ENCODE measurements around the gene CYRIA. TPM values are rescaled to one million over a fixed set of nuclear protein-coding genes. Genes with fewer than 3 reads are reported as not detected.

CYRIA gene
- total RNA-seq, 1 donor from 2014 or later: 0.91 TPM

GRCh38 chr2:16640867-16641266 is 24.8 kb downstream of the CYRIA start:
- no peaks in the 10 kb centered on the region for H3K4me1 Mint-ChIP-seq (ENCODE audit: low read depth)

GRCh38 chr2:16640001-16640700 is 25.5 kb downstream of the CYRIA start:
- Mint-ChIP-seq H3K4me3 (ENCODE audit: low read depth) (no peak overlapping the region), H3K27ac (no peak overlapping the region), H3K27me3 (peaks cover 12% of the 10 kb centered on the region), H3K4me1 (ENCODE audit: low read depth) (no peaks in the 10 kb centered on the region), H3K36me3 (ENCODE audit: insufficient read depth) (no peaks in the 10 kb centered on the region), H3K9me3 (ENCODE audit: low read depth) (no peaks in the 10 kb centered on the region)
- no peak for DNase-seq (ENCODE audit: low spot score, unreplicated experiment)
- no peak for TF ChIP-seq CTCF (IDR thresholded peaks at IDR 0.05; ENCODE audit: unreplicated experiment)

More at GRCh38 chr2:16640867-16641266, 24.8 kb downstream of the CYRIA start:
- Mint-ChIP-seq H3K9me3 (ENCODE audit: low read depth) (no peaks in the 10 kb centered on the region), H3K4me3 (ENCODE audit: low read depth) (no peak overlapping the region), H3K27me3 (peaks cover 5% of the 10 kb centered on the region), H3K27ac (no peak overlapping the region), H3K36me3 (ENCODE audit: insufficient read depth) (no peaks in the 10 kb centered on the region)
- no peak for DNase-seq (ENCODE audit: low spot score, unreplicated experiment)
- TF ChIP-seq CTCF (IDR thresholded peaks at IDR 0.05; ENCODE audit: unreplicated experiment): no peak

GRCh38 chr2:16639431-16639830 is 26.2 kb downstream of the CYRIA start:
- Mint-ChIP-seq H3K27ac (no peak overlapping the region), H3K9me3 (ENCODE audit: low read depth) (no peaks in the 10 kb centered on the region), H3K4me1 (ENCODE audit: low read depth) (no peaks in the 10 kb centered on the region), H3K4me3 (ENCODE audit: low read depth) (no peak overlapping the region), H3K27me3 (peaks cover 14% of the 10 kb centered on the region), H3K36me3 (ENCODE audit: insufficient read depth) (no peaks in the 10 kb centered on the region)
- no peak for TF ChIP-seq CTCF (IDR thresholded peaks at IDR 0.05; ENCODE audit: unreplicated experiment)
- DNase-seq (ENCODE audit: low spot score, unreplicated experiment): no peak

- no peaks in the 10 kb centered on the region for H3K9me3 Mint-ChIP-seq (ENCODE audit: low read depth)
- H3K27ac Mint-ChIP-seq: no peak overlapping the region
- peaks cover 14% of the 10 kb centered on the region for H3K27me3 Mint-ChIP-seq
- no peak for DNase-seq (ENCODE audit: low spot score, unreplicated experiment)
- TF ChIP-seq CTCF (IDR thresholded peaks at IDR 0.05; ENCODE audit: unreplicated experiment): no peak
- no peaks in the 10 kb centered on the region for H3K36me3 Mint-ChIP-seq (ENCODE audit: insufficient read depth)
- H3K4me3 Mint-ChIP-seq (ENCODE audit: low read depth): no peak overlapping the region
- no peaks in the 10 kb centered on the region for H3K4me1 Mint-ChIP-seq (ENCODE audit: low read depth)
Measured at GRCh38 chr2:16638946-16639345, 26.7 kb downstream of the CYRIA start.

GRCh38 chr2:16637304-16637703 is 28.3 kb downstream of the CYRIA start:
- peaks cover 17% of the 10 kb centered on the region for H3K27me3 Mint-ChIP-seq
- no peak for DNase-seq (ENCODE audit: low spot score, unreplicated experiment)
- H3K4me1 Mint-ChIP-seq (ENCODE audit: low read depth): no peaks in the 10 kb centered on the region
- no peak overlapping the region for H3K27ac Mint-ChIP-seq
- H3K9me3 Mint-ChIP-seq (ENCODE audit: low read depth): no peaks in the 10 kb centered on the region
- H3K4me3 Mint-ChIP-seq (ENCODE audit: low read depth): no peak overlapping the region
- H3K36me3 Mint-ChIP-seq (ENCODE audit: insufficient read depth): no peaks in the 10 kb centered on the region
- TF ChIP-seq CTCF (IDR thresholded peaks at IDR 0.05; ENCODE audit: unreplicated experiment): no peak
